CD14-positive monocyte (primary cell): ENCODE data around the gene RALGAPA1. TPM values are rescaled to one million over a fixed set of nuclear protein-coding genes. Genes with fewer than 3 reads are reported as not detected.

Source experiments
- DNase-seq, 3 donors: peaks; one replicate each; pipeline ENCODE4 v3.0.0-alpha.2; 2011 to 2022
- H2AFZ ChIP-seq: 2 replicates; pipeline ENCODE4 v1.6.0; 2012; ENCODE audit warnings: mild to moderate bottlenecking, low read depth, low read length, inconsistent platforms; ENCODE audit not compliant: insufficient read depth, poor library complexity, severe bottlenecking
- H3K27ac ChIP-seq, 2 donors: 1 replicate in 1 of 2; 2 replicates in 1 of 2; pipeline ENCODE4 v1.5.1; 2012 to 2013; ENCODE audit warnings: low read length in 2 of 2, control low read depth in 1 of 2, inconsistent platforms in 1 of 2, low read depth in 1 of 2, mild to moderate bottlenecking in 1 of 2
- H3K27me3 ChIP-seq, 2 donors: one replicate each; pipeline versions ENCODE4 v1.6.0 to v1.6.1; 2011 to 2013; ENCODE audit warnings: low read length in 2 of 2; ENCODE audit not compliant: control insufficient read depth in 2 of 2, insufficient read depth in 2 of 2
- H3K36me3 ChIP-seq, 2 donors: replicated peaks in 1 of 2; 1 replicate in 1 of 2; 2 replicates in 1 of 2; pipeline versions ENCODE4 v1.5.1 to v1.6.1; 2012 to 2013; ENCODE audit warnings: low read length in 2 of 2, control low read depth in 1 of 2, inconsistent platforms in 1 of 2, mild to moderate bottlenecking in 1 of 2; ENCODE audit not compliant: insufficient read depth in 2 of 2, control insufficient read depth in 1 of 2
- H3K4me1 ChIP-seq, 2 donors: 1 replicate in 1 of 2; 2 replicates in 1 of 2; pipeline versions ENCODE4 v1.5.1 to v1.6.1; 2012 to 2013; ENCODE audit warnings: low read length in 2 of 2, control low read depth in 1 of 2, inconsistent platforms in 1 of 2, mild to moderate bottlenecking in 1 of 2, moderate library complexity in 1 of 2; ENCODE audit not compliant: insufficient read depth in 2 of 2, control insufficient read depth in 1 of 2
- H3K4me2 ChIP-seq: replicated peaks from 2 replicates; pipeline ENCODE3; 2012; ENCODE audit warnings: low read length, moderate library complexity, mild to moderate bottlenecking; ENCODE audit not compliant: poor library complexity, severe bottlenecking; ENCODE audit errors: extremely low read depth
- H3K4me3 ChIP-seq, 3 experiments: fragments of 200-600 bp in 1 of 3; sonication (generic) in 1 of 3; replicated peaks in 1 of 3; 1 replicate in 2 of 3; 2 replicates in 1 of 3; pipeline ENCODE4 v1.5.1; 2011 to 2013; ENCODE audit warnings: low read length in 3 of 3, mild to moderate bottlenecking in 3 of 3, control low read depth in 2 of 3, low read depth in 2 of 3, inconsistent platforms in 1 of 3, moderate library complexity in 1 of 3
- H3K79me2 ChIP-seq: 2 replicates; pipeline ENCODE4 v1.6.0; 2012; ENCODE audit warnings: mild to moderate bottlenecking, control low read depth, inconsistent platforms, low read length, moderate library complexity; ENCODE audit not compliant: insufficient read depth
- H3K9ac ChIP-seq: 2 replicates; pipeline ENCODE4 v1.6.0; 2017; ENCODE audit warnings: low read length, mild to moderate bottlenecking; ENCODE audit not compliant: insufficient read depth, poor library complexity, severe bottlenecking
- H3K9me3 ChIP-seq, 2 donors: replicated peaks in 1 of 2; 1 replicate in 1 of 2; 2 replicates in 1 of 2; pipeline versions ENCODE4 v1.5.1 to v1.6.1; 2012 to 2013; ENCODE audit warnings: low read length in 2 of 2, control low read depth in 1 of 2; ENCODE audit not compliant: control insufficient read depth in 1 of 2, insufficient read depth in 1 of 2
- H4K20me1 ChIP-seq: 2 replicates; pipeline ENCODE4 v1.6.0; 2012; ENCODE audit warnings: mild to moderate bottlenecking, low read length, control low read depth, moderate library complexity; ENCODE audit not compliant: insufficient read depth
- H3K27ac Mint-ChIP-seq, 7 donors: one replicate each; pipeline ENCODE4 v1.8.0; 2020; ENCODE audit warnings: mild to moderate bottlenecking in 7 of 7, mixed read lengths in 7 of 7, moderate library complexity in 6 of 7, inconsistent platforms in 2 of 7
- H3K27me3 Mint-ChIP-seq, 3 donors: one replicate each; pipeline ENCODE4 v1.8.0; 2021 to 2022; ENCODE audit warnings: low read depth in 3 of 3, mild to moderate bottlenecking in 3 of 3, mixed read lengths in 3 of 3, moderate library complexity in 3 of 3, inconsistent platforms in 1 of 3
- H3K36me3 Mint-ChIP-seq, 2 donors: one replicate each; pipeline ENCODE4 v1.8.0; 2020; ENCODE audit warnings: mixed read lengths in 2 of 2, inconsistent platforms in 1 of 2, mild to moderate bottlenecking in 1 of 2
- H3K4me1 Mint-ChIP-seq: one replicate; pipeline ENCODE4 v1.8.0; 2020; ENCODE audit warnings: mild to moderate bottlenecking, mixed read lengths
- H3K4me3 Mint-ChIP-seq, 2 donors: one replicate each; pipeline ENCODE4 v1.8.0; 2020; ENCODE audit warnings: mild to moderate bottlenecking in 2 of 2, mixed read lengths in 2 of 2, moderate library complexity in 1 of 2
- H3K9me3 Mint-ChIP-seq, 7 donors: one replicate each; pipeline ENCODE4 v1.8.0; 2020 to 2022; ENCODE audit warnings: mixed read lengths in 7 of 7, mild to moderate bottlenecking in 6 of 7, moderate library complexity in 6 of 7, inconsistent platforms in 2 of 7
- CTCF ChIP-seq: fragments of 200-600 bp; IDR thresholded peaks from one replicate; pipeline ENCODE4 v1.8.0; 2022; ENCODE audit warnings: antibody characterized with exemption, mild to moderate bottlenecking
- WGBS: methylation state at CpG from one replicate; pipeline ENCODE4 v1.1.5; 2013; ENCODE audit warnings: missing lambda C conversion rate; ENCODE audit not compliant: insufficient coverage; 5-methylcytosine and 5-hydroxymethylcytosine counted together
- intact Hi-C, 2 donors: fragments of 100-400 bp; cut with micrococcal nuclease; formaldehyde crosslinking; loops; one replicate each; pipeline versions ENCODE4 v1.15.0 to v1.15.1; 2023
- polyA plus RNA-seq, 3 donors: library from polyadenylated mRNA; depleted of rRNA in 1 of 3; unstranded in 2 of 3; stranded (reverse) in 1 of 3; fragments of 300-500 nt in 2 of 3; fragments of >200 nt in 1 of 3; fragmentation: Illumina TruSeq in 2 of 3; gene quantifications; 1 replicate in 2 of 3; 2 replicates in 1 of 3; pipeline ENCODE4 v1.2.3, GENCODE V29; 2012 to 2021

RALGAPA1 gene
- polyA plus RNA-seq, 3 donors, result 3.2 to 7.4 (median 4.1) TPM

- Mint-ChIP-seq H3K27me3 (peaks cover 0 to 4% (median 1%) of the 10 kb centered on the region in 3 donors), H3K9me3 (peaks cover 0 to 3% (median 0%) of the 10 kb centered on the region in 7 donors), H3K4me1 (peaks cover 4% of the 10 kb centered on the region), H3K27ac (no peak overlapping the region), H3K36me3 (peaks cover 0 to 3% of the 10 kb centered on the region in 2 donors), H3K4me3 (no peak overlapping the region)
- Histone ChIP-seq H2AFZ (no peak overlapping the region), H3K79me2 (no peaks in the 10 kb centered on the region), H3K9me3 (no peaks in the 10 kb centered on the region), H3K27me3 (no peaks in the 10 kb centered on the region), H3K9ac (no peak overlapping the region), H3K4me2 (no peak overlapping the region), H3K36me3 (no peaks in the 10 kb centered on the region), H4K20me1 (peaks cover 13% of the 10 kb centered on the region), H3K4me3 (no peak overlapping the region), H3K27ac (no peak overlapping the region), H3K4me1 (no peaks in the 10 kb centered on the region)
- no peak for TF ChIP-seq CTCF
- 100% methylated on average over 4 of the region's 6 CpGs for WGBS
- no peak for DNase-seq
- intact Hi-C loops, result no loop called here
These were observed 11.3 kb downstream of the RALGAPA1 start for GRCh38 chr14:35797796-35798195.

GRCh38 chr14:35789651-35790050, 19.4 kb downstream of the RALGAPA1 start:
- WGBS, result 80% methylated on average over 1 of the region's 4 CpGs

More at GRCh38 chr14:35789651-35790050, 19.4 kb downstream of the RALGAPA1 start:
- Mint-ChIP-seq H3K4me3 (no peak overlapping the region), H3K27me3 (peaks cover 0 to 2% (median 0%) of the 10 kb centered on the region in 3 donors), H3K4me1 (no peaks in the 10 kb centered on the region), H3K36me3 (peaks cover 0 to 2% of the 10 kb centered on the region in 2 donors), H3K27ac (no peak overlapping the region), H3K9me3 (peaks cover 0 to 5% (median 0%) of the 10 kb centered on the region in 7 donors)
- Histone ChIP-seq H3K36me3 (no peaks in the 10 kb centered on the region), H3K9me3 (no peaks in the 10 kb centered on the region), H3K9ac (no peak overlapping the region), H3K27me3 (no peaks in the 10 kb centered on the region), H3K27ac (no peak overlapping the region), H3K4me2 (no peak overlapping the region), H3K4me3 (no peak overlapping the region), H4K20me1 (peaks cover under 1% of the 10 kb centered on the region), H3K4me1 (no peaks in the 10 kb centered on the region), H3K79me2 (no peaks in the 10 kb centered on the region), H2AFZ (no peak overlapping the region)
- TF ChIP-seq CTCF, result no peak
- DNase-seq, result no peak
- intact Hi-C loops, result no loop called here
